Ramos (cell line): ENCODE results near the gene REXO5.
"Not testable (repeated sequence)": the region's sequence is repeated elsewhere in the genome, so short reads cannot be mapped to it uniquely, and the experiment has no call there.

Experiments
- in situ Hi-C: fragments of 300-500 bp; cut with MboI; formaldehyde crosslinking; loops from one replicate; pipeline ENCODE4 v1.14.3; 2022; ENCODE audit warnings: low sequenced_read_pairs; ENCODE audit not compliant: unreplicated experiment

REXO5 gene

DNA sequence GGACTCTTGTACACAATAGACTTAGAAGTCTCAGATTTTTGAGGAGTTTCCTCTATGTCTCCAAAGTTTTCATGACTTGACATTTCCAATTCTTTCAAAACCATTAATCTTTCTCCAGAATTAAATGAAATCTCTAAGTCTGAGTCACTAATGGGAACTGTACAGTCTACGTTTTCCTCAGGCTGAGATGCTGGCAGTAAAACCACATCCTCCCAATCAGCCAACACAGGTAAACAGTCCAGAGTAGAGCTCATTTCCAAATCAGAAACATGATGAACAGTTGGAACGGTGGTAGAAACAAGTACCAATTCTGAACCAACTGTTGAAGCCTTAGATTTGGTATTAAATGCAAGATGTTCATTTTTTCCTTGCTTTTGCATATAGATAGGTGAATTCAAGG lies 8.0 kb upstream of the REXO5 start:
- in situ Hi-C loops, result no loop called here

DNA sequence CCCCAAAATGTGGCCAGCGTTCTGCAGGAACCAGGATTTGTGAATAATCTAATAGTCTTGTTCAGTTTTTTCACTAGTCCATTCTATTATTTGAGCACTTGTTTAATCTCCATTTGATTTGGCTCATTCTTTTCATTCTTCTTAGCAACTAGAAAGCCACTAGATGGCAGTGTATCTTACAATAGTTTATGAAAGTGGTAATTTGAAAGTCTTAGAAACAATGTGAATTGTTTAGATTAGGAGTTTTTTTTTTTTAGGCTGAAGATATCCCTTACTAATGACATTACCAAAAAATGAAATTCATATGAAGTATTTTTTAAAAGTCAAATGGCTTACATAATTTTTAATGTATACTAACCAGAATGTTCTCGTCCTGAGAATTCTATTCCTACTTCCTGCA lies 6.7 kb upstream of the REXO5 start:
- in situ Hi-C loops, result no loop called here

DNA sequence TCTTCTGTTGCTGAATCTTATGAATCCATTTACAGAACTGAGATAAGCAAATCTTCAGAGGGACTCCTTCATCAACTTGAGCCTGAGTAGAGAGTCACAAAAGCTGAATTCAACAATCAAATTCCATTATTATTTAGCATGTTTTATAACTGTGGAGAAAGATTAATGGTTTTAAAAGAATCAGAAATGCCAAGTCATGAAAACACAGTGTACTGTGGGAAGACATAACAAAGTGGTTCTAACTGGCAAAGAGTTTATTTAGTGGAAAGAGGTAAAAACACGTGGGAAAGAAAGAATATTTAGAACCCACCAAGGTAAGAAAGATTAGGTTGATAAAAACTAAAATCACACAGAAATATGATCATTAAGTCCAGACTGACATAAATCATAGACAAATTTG lies 5.0 kb upstream of the REXO5 start:
- in situ Hi-C loops, result no loop called here

DNA sequence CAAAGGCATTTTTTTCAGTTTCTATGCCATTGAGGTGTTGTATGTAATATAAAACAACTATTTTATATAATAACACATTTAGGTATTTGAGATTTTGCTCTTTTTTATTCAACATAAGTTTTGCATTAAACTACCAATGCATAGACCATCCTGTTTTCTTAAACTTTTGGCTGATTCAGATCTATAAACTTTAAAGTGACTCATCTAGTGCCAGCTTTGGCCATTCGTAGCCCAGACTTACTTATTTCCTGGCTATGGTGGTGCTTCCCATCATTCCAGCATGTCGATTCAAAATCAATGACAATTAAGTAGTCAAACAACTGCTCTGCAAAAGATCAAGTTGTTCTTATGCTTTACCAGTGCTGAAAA lies 3.2 kb upstream of the REXO5 start:
- in situ Hi-C loops, result no loop called here

DNA sequence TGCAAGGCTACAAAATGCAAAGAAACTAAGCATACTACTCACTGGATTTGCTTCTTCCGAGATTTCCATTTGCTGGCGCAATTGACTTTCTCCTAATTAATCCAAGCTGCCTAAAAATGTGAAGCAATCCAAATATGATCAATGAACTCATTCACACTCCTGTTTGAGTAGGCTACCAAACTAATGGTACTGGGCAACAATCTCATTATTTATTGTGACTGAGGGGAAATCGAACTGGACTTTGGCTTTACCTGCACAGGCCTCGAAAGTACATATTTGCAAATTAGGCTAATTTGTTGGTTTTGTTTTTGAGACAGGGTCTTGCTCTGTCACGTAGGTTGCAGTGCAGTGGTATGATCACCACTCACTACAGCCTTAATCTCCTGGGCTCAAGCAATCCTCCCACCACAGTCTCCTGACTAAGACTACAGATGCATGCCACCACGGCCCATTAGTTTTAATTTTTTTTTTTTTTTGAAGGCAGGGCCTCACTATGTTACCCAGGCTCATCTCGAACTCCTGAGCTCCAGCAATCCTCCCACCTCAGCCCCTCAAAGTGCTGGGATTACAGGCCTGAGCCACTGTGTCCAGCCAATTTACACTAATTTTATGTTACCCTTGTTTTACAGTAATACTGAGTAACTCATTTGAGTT lies 2.6 kb upstream of the REXO5 start:
- in situ Hi-C loops, result no loop called here

DNA sequence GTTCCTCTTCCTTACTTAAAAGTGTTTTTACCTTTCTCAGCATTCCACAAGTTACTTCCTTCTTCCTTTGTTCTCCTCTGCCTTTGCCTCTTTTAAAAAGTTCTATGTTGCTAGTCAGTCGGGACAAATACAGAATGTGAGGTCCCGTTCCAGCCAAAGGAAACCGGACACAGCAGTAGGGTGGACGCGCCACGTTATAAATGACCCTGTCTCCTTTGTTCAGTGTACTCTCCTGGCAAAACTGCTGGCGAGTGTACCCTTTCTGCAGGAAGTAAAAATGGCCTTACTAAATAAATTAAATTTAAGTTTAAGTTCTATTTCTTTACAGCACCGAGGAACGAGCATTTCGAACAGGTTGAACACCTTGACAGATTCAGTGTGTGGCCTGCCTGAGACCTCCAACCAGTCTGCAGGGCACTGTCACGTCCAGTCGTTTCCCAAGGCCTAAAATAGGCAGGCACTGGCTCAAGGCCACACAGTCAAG lies 601 bp upstream of the REXO5 start:
- in situ Hi-C loops, result not testable (repeated sequence)

DNA sequence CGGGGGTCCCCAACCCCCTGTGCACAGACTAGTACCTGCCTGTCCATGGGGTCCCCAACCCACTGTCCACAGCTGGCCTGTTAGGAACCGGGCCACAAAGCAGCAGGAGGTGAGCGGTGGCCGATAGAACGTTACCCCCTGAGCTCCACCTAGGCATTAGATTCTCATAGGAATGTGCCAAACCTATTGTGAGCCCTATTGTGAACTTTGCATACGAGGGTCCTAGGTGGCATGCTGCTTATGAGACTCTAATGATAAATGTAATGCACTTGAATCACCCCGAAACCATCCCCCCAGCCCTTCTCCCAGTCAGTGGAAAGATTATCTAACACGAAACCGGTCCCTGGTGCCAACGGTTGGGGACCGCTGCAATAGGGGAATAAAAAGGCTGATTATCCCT lies 1.5 kb downstream of the REXO5 start:
- in situ Hi-C loops, result no loop called here

DNA sequence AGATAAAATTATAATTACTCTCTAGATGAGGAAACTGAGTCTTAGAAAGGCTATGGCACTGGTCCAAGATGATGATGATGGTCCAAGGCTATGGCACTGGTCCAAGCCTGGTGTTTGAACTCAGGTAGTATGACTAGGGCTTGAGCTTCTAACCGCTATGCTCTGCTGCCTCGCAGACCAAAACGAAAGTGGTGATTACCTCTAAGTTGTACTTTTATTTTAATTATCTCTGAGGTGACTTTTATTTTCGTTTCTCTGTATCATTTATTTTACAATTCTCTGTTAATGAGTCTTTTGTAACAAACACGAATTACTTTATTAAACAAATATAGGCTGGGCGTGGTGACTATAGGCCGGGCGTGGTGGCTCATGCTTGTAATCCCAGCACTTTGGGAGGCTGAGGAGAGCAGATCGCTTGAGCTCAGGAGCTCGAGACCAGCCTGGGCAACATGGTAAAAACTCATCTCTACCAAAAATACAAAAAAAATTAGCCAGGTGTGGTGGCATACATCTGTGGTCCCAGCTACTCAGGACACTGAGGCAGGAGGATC lies 5.6 kb downstream of the REXO5 start:
- in situ Hi-C loops, result no loop called here

DNA sequence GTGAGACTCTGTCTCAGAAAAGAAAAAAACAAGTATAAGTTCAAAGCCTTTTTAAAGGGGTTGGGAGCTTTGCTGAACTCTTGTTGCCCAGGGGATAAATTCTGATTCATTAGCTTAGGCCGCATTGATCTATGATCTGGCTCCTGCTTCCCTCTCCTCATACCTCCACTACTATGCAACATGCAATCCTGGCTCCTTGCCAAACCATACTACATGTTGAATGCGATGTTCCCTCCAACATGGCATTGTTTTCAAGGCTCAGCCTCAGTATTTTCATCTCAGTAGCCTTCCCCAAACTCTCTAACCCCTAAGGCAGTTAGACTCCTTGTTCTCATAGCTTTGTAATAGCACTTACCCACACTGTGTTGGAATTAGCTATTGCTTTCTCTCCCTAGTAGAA lies 6.2 kb downstream of the REXO5 start:
- in situ Hi-C loops, result no loop called here

DNA sequence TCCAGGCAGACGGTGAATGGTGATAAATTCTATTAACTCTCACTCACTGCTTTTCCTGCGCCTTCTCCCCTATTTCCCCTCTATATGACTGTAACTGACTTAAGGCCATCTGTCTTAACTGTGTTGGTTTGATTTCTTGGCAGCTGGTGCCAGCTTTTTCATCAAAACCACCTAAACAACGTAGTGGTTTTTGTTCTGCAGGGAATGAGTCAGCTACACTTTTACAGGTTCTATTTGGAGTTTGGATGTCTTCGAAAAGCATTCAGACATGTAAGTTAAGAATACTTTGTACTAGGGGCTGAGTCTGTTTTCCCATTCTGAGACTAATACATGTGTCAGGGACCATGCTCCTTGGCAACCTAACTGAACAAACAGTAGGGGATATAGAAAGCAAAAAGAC lies 8.5 kb downstream of the REXO5 start:
- in situ Hi-C loops, result no loop called here

DNA sequence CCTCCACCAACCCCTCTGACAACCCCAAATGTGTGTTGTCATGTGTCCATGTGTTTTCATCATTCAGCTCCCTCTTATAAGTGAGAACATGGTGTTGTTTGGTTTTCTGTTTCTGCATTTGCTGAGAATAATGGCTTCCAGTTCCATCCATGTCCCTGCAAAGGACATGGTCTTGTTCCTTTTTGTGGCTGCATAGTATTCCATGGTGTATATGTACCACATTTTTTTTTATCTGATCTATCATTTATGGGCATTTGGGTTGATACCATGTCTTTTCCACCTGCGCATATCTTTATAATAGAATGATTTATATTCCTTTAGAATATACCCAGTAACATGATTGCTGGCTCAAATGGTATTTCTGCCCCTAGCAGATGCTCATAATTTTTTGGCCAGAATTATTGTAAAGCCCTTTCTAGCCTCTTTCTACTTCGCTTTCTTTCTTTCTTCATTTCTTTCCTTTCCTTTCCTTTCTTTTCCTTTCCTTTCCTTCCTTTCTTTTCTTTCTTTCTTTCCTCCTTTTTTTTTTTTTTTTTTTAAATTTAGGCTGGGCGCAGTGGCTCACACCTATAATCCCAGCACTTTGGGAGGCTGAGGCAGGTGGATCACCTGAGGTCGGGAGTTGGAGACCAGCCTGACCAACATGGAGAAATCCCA lies 12.7 kb downstream of the REXO5 start:
- in situ Hi-C loops, result no loop called here

DNA sequence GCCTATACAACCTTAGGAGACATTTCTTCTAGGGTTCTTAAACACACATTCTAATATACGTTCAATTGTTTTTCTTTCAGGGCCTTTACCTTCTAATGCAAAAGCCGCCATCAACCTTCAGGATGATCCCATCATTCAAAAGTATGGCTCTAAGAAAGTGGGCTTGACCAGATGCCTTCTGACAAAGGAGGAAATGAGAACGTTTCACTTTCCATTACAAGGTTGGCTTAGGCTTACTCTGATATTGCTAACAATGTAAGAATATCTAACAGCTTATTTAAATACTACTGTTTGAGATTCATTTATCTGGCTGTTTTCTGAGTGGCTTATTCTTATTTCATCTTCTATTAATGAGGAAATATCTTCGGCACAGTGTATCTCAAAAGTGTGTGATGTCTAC lies 15.4 kb downstream of the REXO5 start:
- in situ Hi-C loops, result no loop called here

DNA sequence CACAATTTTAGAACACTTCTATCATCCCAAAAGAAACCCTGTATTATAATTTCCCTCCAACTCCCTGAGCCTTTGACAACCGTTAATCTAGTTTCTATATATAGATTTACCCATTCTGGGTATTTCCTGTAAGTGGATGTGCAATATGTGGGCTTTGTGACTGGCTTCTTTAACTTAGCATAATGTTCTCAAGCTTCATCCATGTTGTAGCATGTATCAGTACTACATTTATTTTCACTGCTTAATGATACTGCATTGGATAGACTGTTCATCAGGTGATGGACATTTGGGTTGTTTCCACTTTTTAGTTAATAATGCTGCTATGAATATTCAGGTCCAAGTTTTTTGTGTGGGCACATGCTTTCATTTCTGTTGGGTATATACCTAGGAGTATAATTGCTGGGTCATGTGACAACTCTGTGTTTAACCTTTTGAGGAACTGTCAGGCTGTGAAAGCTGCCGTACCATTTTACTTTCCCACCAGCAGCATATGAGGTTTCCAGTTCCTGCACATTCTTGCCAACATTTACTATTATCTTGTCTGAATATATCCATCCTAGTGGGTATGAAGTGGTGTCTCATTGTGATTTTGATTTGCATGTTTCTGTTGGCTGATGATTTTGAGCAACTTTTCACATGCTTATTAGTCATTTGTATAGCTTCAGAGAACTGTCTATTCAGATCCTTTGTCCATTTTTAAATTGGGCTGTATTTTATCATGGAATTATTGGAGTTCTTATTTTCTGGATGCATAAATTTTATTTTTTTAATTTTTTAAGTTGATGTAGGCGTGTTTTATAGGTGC lies 16.4 kb downstream of the REXO5 start:
- in situ Hi-C loops, result no loop called here

DNA sequence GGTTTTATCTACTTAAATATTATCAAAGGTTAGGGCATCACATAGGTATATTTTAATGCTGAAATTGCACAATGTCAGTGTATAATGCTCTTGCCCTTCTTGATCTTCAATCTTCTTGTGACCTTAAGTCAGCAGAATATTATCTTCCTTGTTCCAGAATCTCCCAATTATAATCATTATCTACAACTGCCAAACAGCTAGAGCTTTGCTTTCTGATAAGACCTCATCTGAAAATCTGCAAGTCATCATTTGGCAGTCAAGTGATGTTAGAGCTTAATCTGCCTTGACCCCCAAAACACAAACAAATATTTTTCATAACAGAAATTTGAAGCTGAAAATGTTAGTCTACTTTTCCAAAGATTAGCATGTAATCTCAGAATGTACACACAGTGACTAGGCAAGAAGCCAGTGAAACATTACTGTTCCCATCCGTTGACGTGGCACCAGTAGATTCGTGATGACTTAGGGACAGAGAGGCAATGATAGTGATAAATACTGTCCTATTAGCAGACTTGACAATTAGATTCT lies 19.8 kb downstream of the REXO5 start:
- in situ Hi-C loops, result no loop called here

DNA sequence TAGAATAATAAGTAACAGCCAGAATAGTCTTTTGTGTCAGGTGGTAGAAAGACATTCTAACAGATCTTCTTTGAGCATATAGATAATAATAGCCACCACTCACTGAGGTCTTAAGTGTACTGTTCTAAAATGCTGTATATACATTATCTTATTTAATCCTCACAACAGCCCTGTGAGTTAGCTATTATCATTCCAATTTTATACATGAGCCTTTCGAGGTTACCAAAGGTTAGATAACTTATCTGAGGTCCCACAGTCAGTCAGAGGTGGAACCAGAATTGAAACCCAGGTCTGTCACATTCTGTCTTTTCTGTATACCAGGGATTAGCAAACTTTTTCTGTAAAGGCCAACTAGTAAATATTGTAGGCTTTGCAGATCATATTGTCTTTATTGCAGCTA lies 23.2 kb downstream of the REXO5 start:
- in situ Hi-C loops, result no loop called here

DNA sequence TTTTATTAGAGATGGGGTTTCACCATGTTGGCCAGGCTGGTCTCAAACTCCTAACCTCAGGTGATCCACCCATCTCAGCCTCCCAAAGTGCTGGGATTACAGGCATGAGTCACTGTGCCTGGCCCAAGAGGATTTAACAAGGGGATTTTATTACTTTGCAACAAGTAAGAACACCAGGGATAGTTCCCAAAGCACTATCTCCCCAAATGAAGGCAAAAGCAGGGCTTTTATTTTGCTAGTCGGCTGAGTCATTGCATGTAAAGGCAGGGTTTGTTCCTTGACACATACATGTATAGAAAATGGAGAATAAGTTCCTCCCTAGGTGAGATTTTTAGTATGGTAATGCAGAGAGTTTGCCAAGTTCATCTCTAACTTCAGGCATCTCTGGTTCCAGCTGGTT lies 24.0 kb downstream of the REXO5 start:
- in situ Hi-C loops, result no loop called here

DNA sequence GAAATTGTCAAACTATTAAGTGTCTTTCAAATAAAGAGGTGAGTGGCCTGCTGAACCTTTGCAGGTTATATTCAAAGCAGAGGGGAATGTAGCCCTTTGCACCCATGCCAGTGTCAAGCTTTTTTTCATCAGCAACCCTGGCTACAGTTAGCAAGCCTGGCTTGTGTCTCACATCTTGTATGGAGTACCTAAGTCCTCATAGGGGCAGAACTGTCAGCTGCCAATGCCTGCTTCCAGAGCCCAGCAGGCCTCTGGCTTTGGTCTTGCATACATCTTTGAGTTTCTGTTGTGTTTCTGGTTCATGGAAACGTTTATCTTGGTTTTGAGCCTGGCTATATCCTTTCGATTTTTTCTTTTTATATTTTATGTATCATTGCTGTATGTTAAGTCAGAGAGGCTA lies 26.8 kb downstream of the REXO5 start:
- in situ Hi-C loops, result no loop called here

DNA sequence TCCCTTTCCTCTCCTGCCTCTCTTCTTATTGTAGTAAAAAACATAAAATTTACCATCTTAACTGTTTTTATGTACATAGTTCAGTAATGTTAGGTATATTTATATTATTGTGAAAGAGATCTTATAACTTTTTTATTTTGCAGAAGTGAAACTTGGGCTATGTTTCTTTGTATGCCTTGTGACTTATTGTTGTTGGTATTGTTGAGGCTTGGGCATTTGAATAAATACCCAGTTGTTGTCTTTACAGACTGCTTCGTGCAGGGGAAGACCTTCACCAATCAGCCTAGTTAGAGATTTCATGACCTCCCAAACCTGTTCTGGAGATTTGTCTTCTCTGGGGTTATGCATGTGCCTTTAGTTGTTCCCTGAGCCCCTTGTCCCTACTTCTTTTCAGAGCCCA lies 31.9 kb downstream of the REXO5 start:
- in situ Hi-C loops, result no loop called here

DNA sequence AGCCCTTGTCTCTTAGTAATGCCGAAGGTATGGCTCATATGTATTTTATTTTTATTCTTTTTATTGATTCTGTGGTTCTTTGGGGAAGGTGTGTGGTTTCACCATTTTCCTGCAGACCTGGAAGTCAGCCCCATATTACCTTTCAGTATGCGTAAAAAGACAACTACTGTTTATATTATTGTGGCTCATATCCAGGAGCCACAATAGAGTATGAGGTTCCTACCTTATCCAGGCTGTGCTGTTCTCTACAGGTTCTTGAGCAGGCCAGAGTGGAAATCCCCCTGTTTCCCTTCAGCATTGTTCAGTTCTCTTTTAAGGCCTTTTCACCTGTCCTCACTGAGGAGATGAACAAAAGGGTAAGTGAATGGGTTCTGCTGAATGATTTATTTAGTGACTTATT lies 33.2 kb downstream of the REXO5 start:
- in situ Hi-C loops, result no loop called here

DNA sequence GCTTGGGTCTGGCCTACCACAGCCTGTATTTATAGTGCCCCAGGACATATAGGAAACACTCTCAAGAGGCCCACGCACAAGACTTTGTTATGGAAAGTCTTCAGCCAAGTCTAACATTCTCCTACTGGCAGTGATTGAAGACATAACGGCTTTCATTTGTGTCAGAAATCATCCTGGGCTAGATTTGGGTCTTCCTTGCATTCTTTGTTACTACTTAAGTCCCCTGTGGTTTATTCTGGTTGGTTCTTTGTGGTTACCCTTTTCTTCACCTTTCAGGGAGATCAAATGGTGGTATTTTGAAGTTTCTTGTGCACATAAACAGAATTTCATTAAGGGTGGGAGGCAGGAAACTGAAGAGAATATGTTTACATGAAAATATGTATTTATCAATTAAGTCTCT lies 37.7 kb downstream of the REXO5 start:
- in situ Hi-C loops, result no loop called here

DNA sequence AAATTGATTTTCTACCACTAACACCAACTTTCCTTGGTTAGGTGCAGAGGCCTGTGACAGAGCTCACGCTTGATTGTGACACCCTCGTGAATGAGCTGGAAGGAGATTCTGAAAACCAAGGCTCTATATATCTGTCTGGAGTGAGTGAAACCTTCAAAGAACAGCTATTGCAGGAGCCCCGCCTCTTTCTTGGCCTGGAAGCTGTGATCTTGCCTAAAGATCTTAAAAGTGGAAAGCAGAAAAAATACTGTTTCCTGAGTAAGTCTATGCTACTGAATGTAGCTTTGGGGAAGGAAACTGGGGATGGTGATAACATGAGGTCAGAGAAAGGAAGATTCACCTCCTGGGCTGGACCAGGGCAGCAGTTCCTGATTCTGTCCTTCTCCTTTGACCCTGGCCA lies 38.3 kb downstream of the REXO5 start:
- in situ Hi-C loops, result no loop called here
